GM12864 (cell line): ENCODE measurements around the gene TDRD12.

Experiments used
- DNase-seq: peaks from one replicate; pipeline ENCODE4 v3.0.0-alpha.2; 2011; ENCODE audit warnings: low read depth
- H3K4me3 ChIP-seq: 2 replicates; pipeline ENCODE4 v1.5.1; 2011; ENCODE audit warnings: mild to moderate bottlenecking, low read depth, low read length, control low read depth
- TF ChIP-seq, protein P1 (sequence below): IDR thresholded peaks from 2 replicates; pipeline ENCODE4 v1.5.1; 2011; ENCODE audit warnings: low read depth, mild to moderate bottlenecking, moderate library complexity, low read length, control low read depth, inconsistent platforms; ENCODE audit errors: missing control alignments

Gene TDRD12

DNA sequence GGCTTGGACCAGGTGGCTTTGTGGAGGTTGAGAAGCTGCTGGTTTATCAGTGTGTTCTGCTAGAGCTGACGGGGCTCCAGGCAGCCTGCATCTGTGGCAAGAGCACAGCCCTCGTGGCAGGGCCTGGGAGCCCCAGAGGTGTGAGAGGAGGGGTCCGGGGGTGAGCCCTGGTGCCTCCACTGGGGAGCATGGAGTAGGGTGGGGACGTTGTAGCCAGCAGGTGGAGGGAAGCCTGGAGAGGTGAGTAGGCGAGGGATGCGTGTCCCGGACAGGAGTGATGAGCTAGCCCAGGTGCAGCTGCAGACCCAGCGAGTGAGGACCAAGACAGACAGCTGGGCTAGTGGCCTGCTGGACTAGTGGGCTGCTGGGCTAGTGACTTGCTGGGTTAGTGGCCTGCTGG, 99.0 kb downstream of the TDRD12 start:
- H3K4me3 ChIP-seq, result no peak overlapping the region
- TF ChIP-seq, protein P1, sequence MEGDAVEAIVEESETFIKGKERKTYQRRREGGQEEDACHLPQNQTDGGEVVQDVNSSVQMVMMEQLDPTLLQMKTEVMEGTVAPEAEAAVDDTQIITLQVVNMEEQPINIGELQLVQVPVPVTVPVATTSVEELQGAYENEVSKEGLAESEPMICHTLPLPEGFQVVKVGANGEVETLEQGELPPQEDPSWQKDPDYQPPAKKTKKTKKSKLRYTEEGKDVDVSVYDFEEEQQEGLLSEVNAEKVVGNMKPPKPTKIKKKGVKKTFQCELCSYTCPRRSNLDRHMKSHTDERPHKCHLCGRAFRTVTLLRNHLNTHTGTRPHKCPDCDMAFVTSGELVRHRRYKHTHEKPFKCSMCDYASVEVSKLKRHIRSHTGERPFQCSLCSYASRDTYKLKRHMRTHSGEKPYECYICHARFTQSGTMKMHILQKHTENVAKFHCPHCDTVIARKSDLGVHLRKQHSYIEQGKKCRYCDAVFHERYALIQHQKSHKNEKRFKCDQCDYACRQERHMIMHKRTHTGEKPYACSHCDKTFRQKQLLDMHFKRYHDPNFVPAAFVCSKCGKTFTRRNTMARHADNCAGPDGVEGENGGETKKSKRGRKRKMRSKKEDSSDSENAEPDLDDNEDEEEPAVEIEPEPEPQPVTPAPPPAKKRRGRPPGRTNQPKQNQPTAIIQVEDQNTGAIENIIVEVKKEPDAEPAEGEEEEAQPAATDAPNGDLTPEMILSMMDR, result no peak
- no peak for DNase-seq

DNA sequence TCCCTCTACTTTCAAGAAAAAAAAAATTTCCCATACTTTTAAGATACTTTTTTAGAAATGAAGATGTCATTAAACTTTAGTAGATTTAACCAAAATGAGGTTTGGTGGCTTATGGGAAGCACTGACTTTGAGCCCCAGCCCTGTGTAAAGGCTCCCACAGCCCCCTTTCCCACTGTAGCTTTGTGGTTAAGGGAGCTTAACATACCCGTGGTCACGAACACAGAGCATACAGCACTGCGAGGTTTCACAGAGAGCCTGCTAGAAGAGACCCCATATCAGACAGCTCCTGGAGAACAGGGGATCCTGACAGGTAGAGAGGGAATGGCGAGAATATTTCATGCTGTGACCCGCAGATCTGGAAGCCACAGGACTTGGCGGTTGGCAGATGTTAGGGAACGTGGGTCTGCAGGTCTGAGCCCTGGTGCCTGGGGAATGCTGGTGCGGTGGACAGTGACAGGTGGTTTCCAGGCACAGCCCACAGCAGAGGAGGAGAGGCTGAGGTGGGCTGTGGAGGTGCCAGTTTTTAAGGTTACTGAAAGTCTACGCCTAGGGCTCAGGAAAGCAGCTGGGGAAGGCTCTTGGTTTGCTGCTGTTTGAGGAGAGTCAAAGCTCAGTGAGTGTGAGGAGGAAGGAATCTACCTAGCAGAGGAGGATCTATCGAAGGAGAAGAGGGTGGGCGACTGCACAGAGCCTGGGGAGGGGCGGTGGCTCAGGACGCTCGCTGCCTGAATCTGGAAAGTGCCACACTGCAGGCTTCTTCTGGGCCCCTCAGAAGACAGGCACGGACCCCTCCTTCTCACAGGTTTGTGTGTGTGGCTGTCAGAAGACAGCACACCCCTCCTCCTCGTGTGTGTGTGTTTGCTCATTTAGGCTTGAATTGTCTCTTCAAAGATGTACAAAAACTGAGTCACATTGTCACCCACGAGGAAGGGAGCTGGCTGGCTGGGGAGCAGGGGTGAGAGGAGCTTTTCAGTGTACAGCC, 100.1 kb downstream of the TDRD12 start:
- no peak for DNase-seq
- no peak overlapping the region for H3K4me3 ChIP-seq
- TF ChIP-seq, protein P1, result no peak

DNA sequence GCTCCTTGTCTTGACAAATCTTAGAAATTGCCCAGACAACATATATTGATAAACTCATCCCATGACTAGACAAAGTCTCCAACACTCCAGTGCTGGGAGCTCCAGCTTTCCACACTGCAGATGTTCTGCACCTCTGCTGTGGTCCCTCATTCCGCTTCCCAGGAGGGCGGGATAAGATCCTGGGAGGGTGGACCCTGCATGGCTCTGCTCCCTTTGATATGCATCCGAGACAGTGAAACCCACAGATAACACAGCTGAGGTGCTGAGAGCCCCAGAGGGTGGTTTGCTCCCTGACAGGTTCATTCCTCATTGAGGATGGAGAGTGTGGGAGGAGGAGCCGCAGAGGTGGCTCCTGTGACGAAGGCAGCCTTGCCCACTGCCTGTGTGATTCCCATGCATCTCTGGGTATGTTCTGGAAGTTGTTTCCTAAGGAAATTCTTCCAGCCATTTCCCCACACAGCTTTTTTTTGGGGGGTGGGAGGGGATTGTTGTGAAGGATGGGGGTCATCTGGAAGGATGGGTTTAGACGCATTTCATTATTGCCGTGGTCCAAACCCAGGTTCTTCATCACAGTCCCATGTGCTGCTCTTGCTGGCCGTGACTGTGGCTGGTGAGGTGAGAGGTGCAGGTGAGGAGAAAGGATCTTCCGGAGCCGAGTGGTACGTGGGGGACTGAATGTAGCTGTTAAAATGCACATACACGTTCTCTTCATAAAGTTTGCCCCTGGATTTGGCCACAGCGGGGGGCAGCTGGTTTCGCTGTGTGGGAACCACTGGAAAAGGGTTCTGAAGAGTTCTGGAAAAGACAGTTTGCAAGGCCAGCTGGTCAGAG, 103.6 kb downstream of the TDRD12 start:
- DNase-seq, result no peak
- TF ChIP-seq, protein P1, result no peak
- H3K4me3 ChIP-seq, result no peak overlapping the region

DNA sequence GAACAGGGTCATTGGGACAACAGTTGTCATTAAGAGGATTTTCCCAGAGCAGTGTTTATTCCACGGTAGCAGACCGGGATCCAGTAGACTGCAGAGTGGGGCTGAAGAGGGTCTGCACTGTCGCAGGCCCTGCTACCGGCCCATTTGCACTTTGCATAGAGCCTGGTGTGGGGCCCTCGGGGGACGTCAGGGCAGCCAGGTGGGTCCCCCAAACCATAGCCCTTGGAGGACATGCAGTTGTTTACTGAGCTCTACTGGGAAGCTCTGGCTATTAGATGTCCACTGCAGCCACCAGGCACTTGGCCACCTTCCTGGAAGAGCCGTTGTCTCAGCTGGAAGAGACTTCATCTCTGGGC, 104.2 kb downstream of the TDRD12 start:
- no peak overlapping the region for H3K4me3 ChIP-seq
- DNase-seq, result no peak
- TF ChIP-seq, protein P1, result no peak

DNA sequence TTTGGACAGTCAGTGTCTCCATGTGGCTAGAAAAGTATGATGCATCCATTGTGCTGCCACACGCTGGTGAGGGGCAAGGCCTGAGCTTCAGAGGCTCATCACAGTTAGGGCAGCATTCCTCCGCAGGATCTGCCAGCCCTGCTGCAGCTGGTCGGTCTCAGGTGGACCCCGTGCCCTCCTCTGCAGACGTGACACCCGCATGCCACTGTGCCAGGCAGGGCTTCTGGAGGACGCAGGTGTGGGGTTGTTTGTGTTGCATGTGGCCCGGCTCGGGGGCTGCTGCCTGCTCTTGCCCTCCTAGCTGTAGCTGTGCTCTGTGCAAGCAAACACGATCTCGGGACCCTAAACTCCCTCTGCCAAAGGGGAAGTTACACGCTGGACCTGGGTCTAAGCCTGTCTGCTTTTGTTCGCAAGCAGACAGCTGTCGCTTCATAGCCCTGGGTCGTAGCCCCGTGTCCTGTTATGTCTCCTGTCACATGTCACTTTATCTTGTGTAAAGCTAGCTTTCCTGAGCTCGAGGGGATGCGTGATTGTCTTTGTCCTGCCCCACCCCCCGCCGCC, 104.7 kb downstream of the TDRD12 start:
- no peak for DNase-seq
- H3K4me3 ChIP-seq, result no peak overlapping the region
- TF ChIP-seq, protein P1, result no peak

DNA sequence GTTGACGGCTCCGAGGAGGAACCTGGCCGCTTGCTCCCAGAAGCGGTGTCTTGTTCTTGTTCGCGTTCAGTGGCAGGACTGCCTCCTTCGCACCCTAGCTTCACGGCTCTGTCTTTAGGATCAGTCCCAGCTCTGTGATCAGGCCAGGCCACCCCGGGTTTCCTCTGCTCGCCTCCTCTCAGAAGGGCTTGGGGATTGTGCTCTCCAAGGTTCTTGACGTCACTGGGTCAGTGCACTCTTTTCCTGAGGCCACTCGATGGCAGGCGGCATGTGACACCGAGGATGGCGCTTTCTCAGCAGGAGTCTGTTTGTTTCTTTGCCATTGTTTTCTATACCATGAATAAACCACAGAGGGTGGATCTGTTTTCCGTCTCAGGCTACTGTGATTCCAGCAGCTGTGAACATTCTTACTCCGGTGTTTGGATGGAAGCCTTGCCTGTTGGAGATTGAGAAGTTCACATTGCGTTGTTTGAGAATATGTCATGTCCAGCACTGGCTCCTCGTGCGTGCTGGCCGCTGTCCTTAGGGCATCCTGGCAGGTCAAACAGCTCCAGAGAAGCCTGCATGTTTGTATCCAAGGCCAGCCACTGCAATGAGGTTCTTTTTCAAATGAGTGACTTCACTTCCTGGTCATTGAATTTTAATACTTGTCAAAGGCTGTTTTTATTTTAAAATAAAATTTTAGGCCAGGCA, 105.5 kb downstream of the TDRD12 start:
- DNase-seq, result no peak
- TF ChIP-seq, protein P1, result no peak
- no peak overlapping the region for H3K4me3 ChIP-seq
